GM18498 (cell line): ENCODE measurements around the gene CCDC78.
A peak's percentile ranks its signal among the peaks of the same experiment; 100 is the strongest.
"Not testable (repeated sequence)": the region's sequence is repeated elsewhere in the genome, so short reads cannot be mapped to it uniquely, and the experiment has no call there.

Source experiments
- ATAC-seq: cut with Tn5 transposase; IDR thresholded peaks from one replicate; pipeline ENCODE4 v1.9.1; 2021; ENCODE audit warnings: mild to moderate bottlenecking, moderate library complexity; ENCODE audit not compliant: unreplicated experiment

CCDC78 gene

DNA sequence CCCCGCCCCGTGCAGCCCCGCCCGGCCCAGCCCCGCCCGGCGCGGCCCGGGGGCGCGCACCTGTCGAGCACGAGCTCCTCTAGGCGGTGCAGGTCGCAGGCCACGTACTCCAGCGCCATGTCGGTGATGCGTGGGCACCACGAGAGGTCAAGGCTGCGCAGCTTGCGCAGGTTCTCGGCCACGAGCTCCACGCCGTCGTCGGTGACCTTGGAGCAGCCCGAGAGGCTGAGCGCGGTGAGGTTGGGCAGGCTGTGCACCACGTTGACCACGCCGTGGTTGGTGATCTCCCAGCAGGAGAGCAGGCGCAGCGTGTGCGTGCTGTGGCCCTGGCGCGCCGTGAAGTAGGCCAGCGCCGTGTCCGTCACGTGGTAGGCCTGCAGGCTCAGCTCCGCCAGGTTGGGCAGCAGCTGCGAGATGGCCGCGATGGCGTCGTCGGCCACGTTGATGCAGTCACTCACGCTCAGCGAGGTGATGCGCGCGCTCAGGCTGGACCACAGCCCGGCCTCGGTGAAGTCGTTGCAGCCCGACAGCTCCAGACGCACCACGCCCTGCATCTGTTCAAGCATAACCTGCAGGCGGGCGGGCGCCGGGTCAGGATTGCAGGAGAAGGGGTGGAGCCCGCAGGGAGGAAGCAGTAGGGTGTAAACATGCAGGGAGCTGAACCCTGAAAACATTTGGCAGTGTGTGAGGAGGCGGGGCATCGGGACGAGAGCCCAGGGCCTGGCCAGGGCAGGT is 30.7 kb downstream of the CCDC78 start:
- ATAC-seq: no peak

DNA sequence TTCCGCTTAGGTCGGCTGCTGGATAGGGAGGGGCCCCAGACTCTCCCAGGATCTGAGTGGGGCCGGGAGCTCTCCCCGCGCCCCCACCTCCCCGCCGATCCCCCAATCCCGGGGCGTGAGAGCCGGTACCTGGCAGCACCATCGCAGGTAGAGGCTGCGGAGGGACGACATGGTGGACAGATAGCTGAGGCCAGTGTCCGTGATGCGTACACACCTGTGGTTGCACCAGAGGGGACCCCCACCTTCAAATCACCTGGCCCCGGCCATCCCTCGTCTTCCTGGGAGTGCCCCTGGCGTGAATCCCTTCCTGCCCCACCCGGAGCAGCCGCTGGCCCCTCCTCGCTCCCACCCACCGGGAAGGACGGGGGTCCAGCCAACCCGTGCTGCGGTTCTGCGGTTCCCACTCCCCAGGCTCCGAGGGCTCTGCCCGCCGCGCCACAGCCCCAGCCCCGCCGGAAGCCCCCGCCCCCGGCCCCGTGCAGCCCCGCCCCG is 31.3 kb downstream of the CCDC78 start:
- no peak for ATAC-seq

DNA sequence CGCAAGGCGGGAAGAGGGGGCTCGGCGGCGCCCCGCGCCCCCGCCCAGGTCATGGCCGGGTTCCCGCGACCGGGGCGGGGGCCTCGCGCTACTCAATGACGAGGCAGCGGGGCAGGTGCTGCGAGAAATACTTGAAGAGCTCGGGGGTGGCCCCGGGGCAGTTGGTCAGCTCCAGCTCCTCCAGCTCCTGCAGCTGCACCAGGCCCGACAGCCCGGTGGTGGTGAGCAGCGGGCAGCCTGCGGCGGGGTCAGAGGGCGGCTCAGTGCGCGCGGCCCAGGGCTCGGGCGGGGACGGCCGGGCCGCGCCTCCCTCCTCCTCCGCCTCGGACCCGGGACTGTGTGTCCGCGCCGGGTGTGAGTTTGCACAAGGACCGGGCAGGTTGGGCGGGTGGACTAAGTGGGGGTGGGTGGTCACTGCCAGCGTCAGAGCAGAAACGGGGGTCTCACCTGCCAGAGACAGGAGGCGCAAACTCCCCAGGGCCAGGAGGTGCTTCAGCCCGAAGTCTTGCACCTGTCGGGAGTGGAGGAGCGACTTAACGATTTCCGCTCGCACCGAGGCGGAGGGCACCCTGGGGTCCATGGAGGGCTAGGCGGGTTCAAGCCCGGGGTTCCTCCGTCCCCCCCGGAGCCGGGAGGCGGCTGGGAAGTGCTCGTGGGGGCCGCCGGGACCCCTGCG is 31.9 kb downstream of the CCDC78 start:
- ATAC-seq: no peak

DNA sequence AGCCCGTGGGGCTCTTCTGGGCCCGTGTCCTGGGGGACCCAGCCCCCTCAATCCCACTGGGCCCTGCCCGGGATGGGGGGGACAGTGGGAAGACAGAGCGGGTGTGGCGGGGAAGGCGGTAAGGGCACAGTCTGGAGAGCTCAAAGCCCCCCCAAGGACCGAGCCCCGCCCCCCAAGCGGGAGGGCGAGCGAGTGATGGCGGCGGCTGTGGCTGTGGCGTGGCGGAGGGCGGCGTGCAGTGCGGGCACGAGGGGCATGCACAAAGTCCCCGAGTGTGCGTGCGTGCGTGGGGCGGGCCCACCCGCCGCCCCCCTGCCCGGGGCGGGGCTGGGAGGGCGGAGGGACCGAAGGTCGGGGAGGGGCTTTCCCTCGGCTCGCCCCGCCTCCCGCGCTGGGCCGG is 32.5 kb downstream of the CCDC78 start:
- no peak for ATAC-seq

DNA sequence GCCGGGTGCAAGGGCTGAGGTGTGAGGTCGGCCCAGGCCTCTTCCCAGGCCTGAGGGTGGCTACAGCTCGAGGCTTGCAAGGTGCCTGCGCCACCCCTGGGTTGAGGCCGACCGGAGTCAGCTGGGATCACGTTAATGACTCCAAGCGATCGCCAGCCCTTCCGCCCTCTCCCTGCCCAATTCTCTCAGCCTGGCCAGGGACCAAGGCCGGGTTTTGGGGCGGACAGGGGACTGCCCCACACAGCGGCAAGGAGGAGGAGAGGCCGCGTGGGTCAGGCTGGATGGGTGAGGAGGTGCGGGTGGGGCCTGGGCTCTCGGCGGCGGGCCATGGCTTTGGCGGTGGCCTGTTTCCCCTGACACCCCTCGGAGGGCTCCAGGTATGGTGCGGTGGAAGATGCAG is 32.9 kb downstream of the CCDC78 start:
- ATAC-seq: no peak

DNA sequence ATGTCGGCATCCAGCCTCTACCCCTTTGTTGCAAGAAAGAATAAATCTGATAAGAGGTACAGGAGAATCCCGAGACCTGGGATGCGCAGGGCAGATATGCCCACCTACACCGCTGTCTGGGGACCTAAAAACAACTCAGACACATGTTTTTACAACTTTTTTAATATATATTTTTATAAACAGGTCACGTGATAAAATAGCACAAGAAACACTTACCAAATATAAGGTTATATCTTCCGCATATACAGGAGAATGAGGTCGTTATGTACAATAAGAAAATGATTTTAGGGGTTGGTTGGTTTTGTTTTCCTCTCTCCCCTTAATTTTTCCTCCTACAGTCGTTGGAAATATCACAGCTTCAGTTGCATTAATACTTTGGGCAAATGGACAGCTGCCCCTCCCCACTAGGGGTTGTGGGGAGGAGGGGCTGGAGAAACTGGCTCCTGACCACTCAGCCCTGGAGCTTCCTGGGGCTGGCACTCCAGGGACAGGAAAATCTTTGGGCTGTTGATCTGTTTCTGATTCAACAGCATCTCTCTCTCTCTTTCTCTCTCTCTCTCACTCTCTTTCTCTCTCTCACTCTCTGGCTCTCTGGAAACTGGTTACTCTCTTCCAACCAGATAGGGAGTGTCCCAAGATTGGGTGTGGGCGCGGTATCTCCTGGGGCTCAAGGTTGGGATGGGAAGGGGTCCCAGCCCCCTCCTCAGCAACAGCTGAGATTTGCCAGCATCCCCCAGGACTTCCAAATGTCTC is 33.7 kb downstream of the CCDC78 start:
- ATAC-seq: no peak

DNA sequence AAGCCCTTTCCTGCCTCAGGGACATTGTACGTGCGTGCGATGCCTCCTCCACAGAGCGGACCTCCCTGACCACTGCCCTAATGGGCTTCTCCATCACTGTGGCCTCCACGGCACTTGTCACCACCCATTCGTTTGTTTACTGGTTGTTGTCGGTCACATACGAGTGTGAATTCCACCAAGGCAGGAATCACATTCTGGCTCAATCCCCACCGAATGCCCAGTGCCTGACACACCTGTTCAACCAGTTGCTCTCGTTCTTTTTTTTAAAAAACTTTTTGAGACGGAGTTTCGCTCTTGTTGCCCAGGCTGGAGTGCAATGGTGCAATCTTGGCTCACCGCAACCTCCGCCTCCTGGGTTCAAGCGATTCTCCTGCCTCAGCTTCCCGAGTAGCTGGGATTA is 35.0 kb downstream of the CCDC78 start:
- not testable (repeated sequence) for ATAC-seq

DNA sequence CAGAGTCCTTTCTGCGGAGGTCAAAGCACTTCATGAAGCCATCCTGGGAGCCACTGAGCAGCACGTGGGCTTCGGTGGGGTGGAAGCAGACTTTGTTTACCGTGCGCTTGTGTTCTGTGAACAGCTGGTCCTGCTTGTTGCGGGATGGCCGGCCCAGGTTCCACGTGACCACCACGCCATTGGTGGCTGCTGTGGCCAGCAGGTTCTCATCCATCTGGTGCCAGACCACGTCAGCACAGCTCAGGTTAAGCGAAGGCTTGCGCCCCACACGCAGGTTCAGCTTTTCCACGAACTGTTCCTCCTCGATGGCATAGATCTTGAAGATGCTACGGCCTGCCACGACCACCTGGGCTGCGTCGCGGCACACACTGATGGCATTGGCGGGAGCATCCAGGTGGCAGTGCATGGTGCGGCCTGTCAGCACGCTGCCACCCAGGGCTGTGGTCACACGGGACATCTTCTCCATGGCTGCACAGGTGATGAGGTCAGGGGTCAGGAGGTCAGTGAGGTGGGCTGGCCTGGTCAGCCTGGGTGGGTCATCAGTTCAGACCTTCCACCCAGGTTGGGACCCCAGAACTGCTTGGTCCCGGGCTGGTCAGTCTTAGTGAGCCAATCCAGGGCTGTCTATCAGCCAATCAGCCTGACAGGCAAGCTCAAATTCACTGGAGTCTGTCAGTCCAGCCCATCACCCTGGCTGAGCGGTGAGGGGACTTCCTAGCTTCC is 36.9 kb downstream of the CCDC78 start:
- no peak for ATAC-seq

DNA sequence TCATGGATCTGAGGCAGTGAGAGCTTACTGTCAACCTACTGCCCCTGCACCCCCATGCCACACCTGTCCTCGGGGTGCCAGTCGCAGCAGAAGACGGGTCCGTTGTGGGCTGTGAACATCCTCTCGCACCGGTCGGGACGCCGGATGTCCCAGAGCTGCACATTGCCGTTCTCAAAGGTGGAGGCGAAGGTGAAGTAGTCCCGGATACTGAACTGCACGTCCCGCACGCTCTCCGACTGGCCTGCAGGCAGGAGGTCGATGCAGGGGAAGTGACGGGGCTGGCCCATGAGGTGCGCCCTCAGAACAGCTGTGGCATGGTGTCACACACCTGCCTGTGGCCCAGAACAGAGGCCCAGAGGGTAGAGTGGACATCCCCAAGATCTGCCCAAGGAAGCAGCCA is 38.7 kb downstream of the CCDC78 start:
- no peak for ATAC-seq

DNA sequence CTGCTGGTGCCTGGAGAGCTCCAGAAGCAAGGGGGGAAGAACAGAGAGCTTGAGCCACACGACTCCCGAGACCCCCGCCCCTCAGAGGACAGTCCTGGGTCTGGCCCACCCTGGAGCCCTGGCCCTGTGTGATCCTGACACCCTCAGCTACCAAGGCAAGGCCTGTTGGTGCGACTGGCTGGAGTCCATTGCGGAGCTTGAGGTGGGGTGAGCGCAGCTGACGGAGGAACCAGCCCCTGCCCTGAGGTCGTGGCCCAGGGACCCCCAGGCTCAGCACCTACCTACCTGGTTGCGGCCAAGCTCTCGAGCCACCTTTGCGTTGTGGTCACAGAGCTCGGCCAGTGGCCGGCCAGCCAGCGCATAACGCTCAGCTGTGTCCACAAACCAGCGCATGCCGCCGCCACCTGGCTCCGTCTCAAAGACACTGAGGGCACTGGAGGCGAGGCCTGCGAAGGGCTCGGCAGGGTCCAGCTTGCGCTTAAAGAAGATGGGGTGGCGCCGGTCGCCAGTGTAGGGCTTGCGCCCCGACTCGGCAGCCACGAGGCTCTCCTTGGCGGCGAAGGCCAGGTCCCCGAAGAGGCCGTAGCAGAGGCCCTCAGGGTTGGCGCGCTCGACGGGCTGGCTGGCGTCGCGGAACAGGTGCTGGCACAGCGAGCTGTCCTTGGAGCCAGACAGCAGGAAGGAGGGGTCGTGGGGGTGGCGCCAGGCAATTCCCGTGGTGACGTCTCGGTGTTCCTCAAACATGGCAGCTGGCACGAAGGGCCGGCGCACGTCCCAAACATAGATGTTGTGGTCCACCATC is 39.6 kb downstream of the CCDC78 start:
- ATAC-seq: no peak

DNA sequence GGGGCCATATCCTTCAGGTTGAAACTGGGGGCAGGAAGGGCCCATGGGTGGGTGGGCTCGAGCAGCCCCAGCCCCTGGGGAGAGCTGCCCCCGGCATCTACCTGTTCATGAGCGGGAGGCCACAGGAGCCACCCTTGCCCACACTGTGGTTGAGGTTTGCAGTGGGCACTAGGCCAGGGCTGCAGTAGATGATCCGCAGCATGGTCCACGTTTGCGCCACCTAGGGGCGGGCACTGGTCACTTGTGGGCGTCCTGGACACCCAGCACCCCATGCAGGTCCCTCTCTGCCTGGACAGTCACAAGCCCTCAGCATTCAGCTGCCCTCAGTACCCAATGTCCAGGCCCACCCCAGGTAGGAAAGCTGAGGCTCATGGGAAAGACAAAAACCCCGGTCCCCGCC is 40.3 kb downstream of the CCDC78 start:
- no peak for ATAC-seq

DNA sequence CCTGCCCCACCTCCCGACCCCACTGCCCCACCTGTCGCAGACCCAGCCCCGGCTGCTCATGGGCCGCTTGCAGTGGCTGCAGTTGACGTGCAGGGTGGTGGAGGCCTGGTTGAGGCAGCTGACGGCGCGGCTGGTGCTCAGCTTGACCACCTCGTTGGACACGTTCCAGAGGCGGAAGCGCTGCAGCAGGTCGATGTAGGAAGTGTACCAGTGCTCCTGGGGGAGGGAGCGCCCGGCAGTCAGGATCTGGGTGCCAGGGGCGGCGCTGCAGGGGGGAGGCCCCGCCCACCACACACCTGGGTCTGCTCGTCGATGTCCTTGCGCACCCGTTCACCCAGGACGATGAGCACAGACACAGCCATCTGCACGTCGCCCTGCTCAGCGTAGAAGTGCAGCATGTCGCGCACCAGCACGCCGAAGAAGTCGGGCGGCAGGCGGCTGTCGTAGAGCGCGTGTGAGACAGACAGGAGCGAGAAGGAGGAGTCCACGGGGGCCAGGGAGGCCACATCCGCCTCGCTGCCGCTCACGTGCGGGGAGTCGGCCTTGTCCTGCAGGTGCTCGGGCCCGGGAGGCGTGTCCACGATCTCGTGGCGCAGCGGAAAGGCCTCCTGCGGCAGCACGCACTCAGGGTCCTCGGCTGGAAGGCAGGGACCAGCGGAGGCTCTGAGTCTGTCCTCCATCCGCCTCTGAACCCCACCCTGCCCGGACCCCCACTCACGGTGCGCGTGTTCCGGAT is 41.1 kb downstream of the CCDC78 start:
- no peak for ATAC-seq

DNA sequence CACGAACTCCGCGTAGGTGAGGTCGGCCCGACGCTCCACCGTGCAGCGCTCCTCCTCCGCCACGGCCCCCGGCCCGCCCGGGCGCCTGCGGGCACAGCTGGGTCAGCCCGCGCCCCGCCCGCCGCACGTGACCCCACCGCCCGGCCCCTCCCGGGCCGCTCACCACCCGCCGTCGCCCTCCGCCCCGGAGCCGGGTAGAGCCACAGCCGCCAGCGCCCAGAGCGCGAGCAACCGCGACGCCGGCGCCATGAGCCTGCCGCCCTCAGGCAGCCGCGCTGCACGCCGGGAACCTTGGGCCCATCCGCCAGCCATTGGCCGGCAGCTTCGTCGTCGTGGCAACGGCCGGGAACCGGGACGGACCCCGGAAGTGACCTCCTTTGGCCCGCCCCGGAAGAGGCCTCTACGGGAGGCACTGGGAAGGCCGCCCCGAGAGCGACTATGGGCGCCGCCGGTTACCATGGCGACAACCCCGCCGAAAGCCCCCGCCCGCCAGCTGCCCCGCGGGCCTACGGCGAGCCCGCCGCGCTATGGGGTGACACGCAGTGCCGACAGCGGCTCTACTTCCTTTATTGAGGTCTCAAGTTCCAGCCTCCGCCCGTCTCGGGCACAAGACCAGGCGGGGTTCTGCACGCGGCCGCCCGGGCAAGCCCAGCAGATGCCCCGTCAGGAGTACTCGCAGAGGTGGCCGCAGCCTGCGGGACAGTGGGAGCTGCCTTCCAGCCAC is 42.0 kb downstream of the CCDC78 start, which contains the start of gene JMJD8:
Gene JMJD8, minus strand, starts transcription at position 264 of the 724 bp plus-strand sequence. Its CDS starts 15 bp downstream, at position 249.
- ATAC-seq: peak; percentile 65

DNA sequence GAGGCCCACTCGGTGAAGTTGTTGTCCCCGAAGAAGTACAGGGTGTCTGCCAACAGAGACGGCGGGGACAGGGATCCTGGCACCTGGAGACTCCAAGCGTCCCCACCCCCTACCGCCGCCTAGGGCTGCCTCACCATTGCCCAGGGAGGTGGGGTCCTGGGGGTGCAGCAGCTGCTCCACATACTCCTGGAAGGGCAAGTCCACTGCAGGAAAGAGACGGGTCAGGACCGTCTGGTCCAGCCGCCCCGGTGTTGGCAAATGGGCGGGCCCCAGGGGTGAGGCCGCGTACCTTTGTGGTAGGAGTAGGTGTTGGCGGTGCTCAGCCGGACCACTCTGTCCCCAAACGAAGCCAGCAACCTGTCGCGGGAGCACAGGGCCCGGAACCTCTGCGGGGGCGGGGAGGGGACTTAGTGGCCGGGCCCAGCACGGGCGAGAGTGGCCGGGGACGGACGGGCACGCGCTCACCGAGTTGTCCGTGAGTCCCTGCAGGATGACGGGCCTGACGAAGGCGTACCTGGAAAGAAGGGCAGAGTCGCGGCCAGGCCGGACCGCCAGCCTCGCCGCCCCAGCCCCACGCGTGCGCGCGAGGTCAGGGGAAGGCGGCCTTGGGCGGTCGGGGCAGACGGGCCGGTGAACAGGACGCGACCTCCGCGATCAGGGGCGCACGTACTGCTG is 42.7 kb downstream of the CCDC78 start:
- ATAC-seq: no peak

DNA sequence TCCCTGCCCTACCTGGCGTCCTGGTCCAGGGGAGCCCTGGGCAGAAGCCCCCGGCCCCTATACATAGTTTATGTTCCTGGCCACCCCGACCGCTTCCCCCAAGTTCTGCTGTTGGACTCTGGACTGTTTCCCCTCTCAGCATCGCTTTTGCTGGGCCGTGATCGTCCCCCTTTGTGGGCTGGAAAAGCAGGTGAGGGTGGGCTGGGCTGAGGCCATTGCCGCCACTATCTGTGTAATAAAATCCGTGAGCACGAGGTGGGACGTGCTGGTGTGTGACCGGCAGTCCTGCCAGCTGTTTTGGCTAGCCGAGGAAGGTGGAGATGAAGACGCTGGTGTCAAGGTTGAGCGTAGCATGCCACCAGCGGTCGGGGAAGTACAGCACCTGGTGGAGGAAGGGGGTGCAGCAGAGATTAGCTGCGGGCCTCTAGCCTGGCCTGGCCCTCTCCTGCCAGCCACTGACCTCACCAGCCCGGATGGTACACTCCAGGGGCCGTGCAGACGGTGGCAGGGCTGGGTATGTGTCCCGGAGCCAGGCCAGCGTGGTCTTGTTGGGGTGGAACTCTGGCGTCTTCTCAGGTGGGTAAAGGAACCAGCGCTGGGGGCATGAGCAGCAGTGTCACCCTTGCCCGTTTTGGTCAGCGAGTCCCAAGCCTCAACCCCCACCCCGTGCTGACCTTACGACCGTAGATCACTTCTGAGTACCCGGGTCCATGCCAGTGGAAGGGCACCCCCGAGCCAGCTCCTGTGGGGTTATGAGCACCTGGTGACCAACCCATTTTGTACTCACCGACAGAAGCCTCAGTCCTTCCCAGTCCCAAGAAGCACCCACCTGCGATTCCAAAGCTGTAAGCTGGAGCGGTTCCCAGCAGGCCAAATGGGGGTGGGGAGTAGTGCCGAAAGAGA is 43.5 kb downstream of the CCDC78 start:
- ATAC-seq: no peak

DNA sequence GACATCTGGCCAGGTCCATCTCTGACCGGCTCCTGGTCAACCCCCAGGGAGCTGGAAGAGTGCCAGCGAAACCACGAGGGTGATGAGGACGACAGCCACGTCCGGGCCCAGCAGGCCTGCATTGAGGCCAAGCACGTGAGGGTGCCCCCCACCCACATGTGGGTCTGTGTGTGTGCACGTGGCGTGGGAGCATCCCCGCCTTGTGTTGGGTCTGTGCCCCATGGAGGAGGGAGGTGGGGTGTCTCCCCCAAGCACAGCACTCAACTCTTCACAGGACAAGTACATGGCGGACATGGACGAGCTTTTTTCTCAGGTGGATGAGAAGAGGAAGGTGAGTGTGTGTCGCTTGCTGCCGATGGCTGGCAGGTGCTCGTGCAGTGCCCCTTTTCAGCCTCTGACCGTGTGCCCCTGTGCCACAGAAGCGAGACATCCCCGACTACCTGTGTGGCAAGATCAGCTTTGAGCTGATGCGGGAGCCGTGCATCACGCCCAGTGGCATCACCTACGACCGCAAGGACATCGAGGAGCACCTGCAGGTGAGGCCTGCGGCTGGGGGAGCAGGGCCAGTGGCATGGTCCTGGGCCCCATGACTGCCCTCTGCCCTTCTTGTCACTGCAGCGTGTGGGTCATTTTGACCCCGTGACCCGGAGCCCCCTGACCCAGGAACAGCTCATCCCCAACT is 44.4 kb downstream of the CCDC78 start:
- ATAC-seq: no peak
